ENCODE results near the gene WBP2. TPM values are rescaled to one million over a fixed set of nuclear protein-coding genes. Genes with fewer than 3 reads are reported as not detected.
"Not testable (repeated sequence)": the region's sequence is repeated elsewhere in the genome, so short reads cannot be mapped to it uniquely, and the experiment has no call there.

WBP2 gene
- total and polyA plus RNA-seq, 2 experiments from 2014 or later: 61.3 to 160 TPM

DNA sequence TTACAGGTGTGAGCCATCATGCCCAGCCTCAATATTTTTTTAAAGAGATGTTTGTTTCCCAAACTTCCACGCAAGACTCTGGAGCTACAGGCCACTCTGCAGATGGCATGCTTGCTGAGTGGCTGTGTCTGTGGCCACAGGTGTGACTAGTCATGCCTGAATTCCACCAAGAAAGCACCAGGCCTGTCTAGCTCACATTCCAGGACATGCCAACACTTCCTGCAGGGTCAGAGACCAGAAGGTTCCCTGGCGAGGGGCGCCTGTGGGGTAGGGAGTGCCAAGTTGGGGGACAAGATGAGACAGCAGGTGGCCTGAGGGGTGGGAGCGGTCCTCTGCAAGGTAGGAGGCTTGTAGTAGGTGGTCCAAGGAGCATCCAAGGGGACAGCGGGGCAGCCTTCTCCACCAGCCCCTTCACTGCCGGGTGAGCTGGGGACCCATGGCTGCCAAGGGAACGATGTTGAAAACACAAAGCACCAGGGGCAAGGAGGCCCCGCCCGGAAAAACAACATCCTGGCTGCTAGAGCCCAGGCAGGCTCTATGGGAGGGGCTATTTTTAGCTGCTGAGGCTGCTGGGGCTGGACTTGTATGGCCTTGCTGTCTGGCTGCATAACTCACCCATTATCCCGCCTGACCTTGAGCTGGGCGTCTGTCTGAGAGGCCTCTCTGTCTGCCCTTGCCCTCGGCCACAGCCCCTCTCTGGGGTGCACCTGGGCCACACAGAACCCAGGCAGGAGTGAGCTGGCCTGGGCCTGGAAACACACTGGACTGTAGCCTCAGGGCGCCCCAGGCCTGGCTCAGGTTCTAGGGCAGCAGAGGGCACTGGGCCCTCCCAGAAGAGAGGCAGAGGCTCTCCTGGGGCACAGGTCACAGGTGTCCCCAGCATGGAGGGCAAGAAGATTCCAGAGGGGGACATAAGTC, 17.6 kb upstream of the WBP2 start:
- Histone ChIP-seq H3K4me1 (ENCODE audit: low read depth) (peaks cover 15% of the 10 kb centered on the region), H3K27ac (peak overlapping the region; percentile 85), H3K4me3 (no peak overlapping the region), H3K9me3 (ENCODE audit: low read depth) (no peaks in the 10 kb centered on the region), H3K27me3 (peaks cover 16% of the 10 kb centered on the region), H3K36me3 (no peaks in the 10 kb centered on the region)
- TF ChIP-seq, protein P1, sequence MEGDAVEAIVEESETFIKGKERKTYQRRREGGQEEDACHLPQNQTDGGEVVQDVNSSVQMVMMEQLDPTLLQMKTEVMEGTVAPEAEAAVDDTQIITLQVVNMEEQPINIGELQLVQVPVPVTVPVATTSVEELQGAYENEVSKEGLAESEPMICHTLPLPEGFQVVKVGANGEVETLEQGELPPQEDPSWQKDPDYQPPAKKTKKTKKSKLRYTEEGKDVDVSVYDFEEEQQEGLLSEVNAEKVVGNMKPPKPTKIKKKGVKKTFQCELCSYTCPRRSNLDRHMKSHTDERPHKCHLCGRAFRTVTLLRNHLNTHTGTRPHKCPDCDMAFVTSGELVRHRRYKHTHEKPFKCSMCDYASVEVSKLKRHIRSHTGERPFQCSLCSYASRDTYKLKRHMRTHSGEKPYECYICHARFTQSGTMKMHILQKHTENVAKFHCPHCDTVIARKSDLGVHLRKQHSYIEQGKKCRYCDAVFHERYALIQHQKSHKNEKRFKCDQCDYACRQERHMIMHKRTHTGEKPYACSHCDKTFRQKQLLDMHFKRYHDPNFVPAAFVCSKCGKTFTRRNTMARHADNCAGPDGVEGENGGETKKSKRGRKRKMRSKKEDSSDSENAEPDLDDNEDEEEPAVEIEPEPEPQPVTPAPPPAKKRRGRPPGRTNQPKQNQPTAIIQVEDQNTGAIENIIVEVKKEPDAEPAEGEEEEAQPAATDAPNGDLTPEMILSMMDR (IDR thresholded peaks at IDR 0.05; ENCODE audit: low read depth, low read length): no peak
- peak; percentile 77 to 83 for DNase-seq (ENCODE audit: low read depth in 1 of 2, low spot score in 1 of 2)

DNA sequence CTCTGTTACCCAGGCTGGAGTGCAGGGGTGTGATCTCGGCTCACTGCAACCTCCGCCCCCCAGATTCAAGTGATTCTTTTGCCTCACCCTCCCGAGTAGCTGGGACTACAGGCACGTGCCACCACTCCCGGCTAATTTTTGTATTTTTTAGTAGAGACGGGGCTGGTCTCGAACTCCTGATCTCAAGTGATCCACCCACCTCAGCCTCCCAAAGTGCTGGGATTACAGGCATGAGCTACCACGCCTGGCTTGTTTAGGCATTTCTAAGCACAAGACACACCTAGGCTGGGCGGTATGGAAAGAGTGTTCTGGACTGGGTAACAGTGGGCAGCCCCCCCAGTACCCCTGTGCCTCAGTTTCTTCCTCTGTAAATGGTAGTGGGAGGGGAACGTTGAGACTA, 15.1 kb upstream of the WBP2 start:
- H3K27me3 ChIP-seq; H3K36me3 ChIP-seq; H3K9me3 ChIP-seq (ENCODE audit: low read depth); H3K27ac ChIP-seq; H3K4me3 ChIP-seq; DNase-seq (ENCODE audit: low read depth in 1 of 2, low spot score in 1 of 2): not testable (repeated sequence)
- H3K4me1 ChIP-seq (ENCODE audit: low read depth): peaks cover 15% of the 10 kb centered on the region

DNA sequence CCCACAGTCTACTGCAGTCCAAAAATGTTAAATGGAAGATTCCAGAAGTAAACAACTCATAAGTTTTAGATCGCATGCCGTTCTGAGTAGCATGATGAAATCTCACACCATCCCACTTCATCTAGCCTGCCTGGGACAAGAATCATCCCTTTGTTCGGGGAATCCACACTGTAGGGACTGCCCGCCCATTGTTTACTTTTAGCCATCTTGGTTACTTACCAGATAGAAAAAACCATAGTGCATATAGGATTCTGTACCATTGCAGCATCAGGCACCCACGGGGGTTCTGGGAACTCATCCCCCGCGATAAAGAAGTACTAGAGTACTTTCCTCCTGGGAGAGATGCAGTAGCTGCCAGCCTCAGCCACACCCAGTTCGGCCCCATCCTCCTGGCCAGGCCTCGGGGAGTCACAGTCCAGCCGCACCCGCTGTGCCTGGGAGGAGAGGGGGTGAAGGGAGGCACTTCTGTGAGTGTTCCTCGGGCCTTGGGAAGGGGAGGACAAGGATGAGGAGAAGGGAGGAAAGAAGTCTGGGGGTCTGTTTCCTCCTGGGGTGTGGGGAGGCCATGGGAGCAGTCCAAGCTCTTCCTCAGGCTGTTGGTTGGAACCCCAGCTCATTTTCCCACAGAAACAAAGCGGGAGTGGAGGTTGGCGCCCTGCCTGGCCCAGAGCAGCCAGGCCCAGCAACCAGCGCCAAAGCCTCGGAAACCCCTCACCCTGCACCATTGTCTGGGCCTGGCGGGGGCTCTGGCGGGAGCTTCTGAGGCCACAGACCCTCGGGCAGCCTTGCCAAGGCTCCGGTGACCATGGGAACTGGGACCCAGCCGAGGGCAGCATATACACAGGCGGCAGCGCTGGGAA, 14.4 kb upstream of the WBP2 start:
- Histone ChIP-seq H3K27ac (no peak overlapping the region), H3K36me3 (no peaks in the 10 kb centered on the region), H3K4me1 (ENCODE audit: low read depth) (peaks cover 15% of the 10 kb centered on the region), H3K27me3 (no peaks in the 10 kb centered on the region), H3K9me3 (ENCODE audit: low read depth) (no peaks in the 10 kb centered on the region), H3K4me3 (no peak overlapping the region)
- TF ChIP-seq, protein P1 (IDR thresholded peaks at IDR 0.05; ENCODE audit: low read depth, low read length): no peak
- peak in 1 of 2 donors; percentile 83 for DNase-seq (ENCODE audit: low read depth in 1 of 2, low spot score in 1 of 2)

DNA sequence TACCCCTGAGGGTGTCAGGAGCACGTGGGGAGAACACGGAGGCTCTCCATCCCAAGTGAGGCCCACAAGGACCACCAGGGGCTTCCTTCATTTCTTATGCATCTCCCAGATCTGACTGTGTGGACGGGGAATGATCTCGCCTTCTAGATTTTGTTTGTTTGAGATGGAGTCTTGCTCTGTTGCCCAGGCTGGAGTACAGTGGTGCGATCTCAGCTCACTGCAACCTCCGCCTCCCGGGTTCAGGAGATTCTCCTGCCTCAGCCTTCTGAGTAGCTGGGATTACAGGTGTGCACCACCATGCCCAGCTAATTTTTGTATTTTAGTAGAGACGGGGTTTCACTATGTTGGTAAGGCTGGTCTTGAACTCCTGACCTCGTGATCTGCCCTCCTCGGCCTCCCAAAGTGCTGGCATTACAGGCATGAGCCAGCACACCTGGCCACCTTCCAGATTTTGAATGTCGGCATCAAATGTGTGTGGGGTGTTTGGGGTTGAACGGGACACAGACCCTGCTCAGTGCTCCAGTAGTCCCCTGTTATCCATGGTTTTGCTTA, 13.7 kb upstream of the WBP2 start:
- not testable (repeated sequence) for H3K27me3 ChIP-seq; H3K9me3 ChIP-seq (ENCODE audit: low read depth); H3K27ac ChIP-seq; H3K4me3 ChIP-seq; DNase-seq (ENCODE audit: low read depth in 1 of 2, low spot score in 1 of 2); H3K36me3 ChIP-seq
- peaks cover 15% of the 10 kb centered on the region for H3K4me1 ChIP-seq (ENCODE audit: low read depth)

DNA sequence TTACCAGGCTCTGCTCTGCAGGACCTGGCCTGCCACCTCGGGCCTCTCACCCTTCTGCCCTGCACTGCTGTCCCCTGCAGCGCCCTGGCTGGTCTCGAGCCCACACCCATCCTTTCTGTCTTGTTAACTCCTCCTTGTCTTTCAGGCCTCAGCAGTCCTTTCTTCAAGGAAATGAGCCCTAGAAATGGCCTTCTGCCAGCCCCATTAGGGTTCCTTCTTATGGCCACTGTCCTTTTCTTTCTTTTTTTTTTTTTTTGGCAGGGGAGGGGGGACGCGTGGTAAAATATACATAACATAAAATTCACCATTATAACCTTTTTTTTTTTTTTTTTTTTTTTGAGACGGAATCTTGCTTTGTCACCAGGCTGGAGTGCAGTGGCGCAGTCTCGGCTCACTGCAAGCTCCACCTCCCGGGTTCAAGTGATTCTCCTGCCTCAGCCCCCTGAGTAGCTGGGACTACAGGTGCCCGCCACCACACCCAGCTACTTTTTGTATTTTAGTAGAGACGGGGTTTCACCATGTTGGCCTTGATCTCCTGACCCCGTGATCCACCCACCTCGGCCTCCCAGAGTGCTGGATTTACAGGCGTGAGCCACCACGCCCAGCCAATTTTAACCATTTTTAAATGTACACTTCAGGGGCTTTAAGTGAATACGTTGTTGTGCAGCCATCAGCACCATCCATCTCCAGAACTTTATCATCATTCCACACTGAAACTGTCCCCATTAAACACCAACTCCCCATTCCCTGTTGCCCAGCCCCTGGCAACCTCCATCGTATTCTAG, 10.5 kb upstream of the WBP2 start:
- H3K9me3 ChIP-seq (ENCODE audit: low read depth); H3K36me3 ChIP-seq; H3K4me3 ChIP-seq; H3K27me3 ChIP-seq; DNase-seq (ENCODE audit: low read depth in 1 of 2, low spot score in 1 of 2); H3K27ac ChIP-seq; H3K4me1 ChIP-seq (ENCODE audit: low read depth): not testable (repeated sequence)

- H3K27me3 ChIP-seq; H3K4me1 ChIP-seq (ENCODE audit: low read depth); DNase-seq (ENCODE audit: low read depth in 1 of 2, low spot score in 1 of 2); H3K27ac ChIP-seq; H3K9me3 ChIP-seq (ENCODE audit: low read depth); H3K36me3 ChIP-seq; H3K4me3 ChIP-seq: not testable (repeated sequence)
Measured at GRCh38 chr17:75864887-75865286, 9.8 kb upstream of the WBP2 start.

- no peak overlapping the region for H3K27ac ChIP-seq
- no peaks in the 10 kb centered on the region for H3K27me3 ChIP-seq
- DNase-seq (ENCODE audit: low read depth in 1 of 2, low spot score in 1 of 2): peak in 1 of 2 donors; percentile 88
- H3K9me3 ChIP-seq (ENCODE audit: low read depth): no peaks in the 10 kb centered on the region
- TF ChIP-seq, protein P1 (IDR thresholded peaks at IDR 0.05; ENCODE audit: low read depth, low read length): no peak
- no peak overlapping the region for H3K4me3 ChIP-seq
- no peaks in the 10 kb centered on the region for H3K36me3 ChIP-seq
- no peaks in the 10 kb centered on the region for H3K4me1 ChIP-seq (ENCODE audit: low read depth)
Measured at GRCh38 chr17:75864448-75864871, 9.3 kb upstream of the WBP2 start.
